CD4-positive, alpha-beta T cell treated with Interferon gamma for 1 hour (primary cell): ENCODE data around the gene CITED1.
A peak's percentile ranks its signal among the peaks of the same experiment; 100 is the strongest.

Experiments
- DNase-seq: peaks from one replicate; pipeline ENCODE4 v3.0.0-alpha.2; 2020

Gene CITED1

DNA sequence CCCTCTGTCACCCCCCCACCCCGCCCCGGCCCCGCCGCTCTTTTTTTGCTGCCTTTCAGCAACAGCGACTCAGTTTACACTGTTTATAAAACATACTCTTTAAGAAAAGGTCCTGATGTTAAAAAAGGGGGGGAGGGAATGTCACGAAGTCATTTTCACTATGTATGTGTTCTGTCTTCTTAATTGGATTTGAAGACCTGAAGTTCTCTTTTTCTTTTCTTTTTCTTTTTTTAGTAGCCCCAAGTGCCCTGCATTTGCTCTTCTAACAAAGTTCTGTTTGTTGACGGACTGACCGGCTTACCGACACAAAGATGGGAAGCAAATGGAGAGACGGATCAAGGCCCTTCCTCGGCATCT, 2.5 kb upstream of the CITED1 start:
- DNase-seq, result no peak

DNA sequence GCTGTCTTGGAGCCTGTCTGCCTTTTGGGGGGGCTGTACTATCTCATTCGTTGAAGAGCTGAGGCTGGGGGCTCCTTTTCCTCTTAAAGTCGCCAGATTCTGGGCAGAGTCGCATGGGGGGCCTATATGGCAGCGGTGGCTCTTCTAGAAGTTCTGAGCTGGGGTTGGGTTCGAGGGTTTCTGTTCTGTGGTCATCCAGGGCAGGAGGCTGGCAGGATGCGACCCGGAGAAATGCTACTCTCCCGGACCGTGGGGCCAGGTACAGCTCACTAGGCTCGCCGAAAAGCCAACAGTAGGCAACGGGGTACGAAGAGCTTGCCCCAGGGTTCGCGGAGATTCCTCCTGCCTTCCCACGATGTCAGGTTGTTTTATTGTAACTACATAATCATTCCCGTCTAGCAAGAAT, 1.9 kb upstream of the CITED1 start:
- DNase-seq, result no peak

GRCh38 chrX:72306851-72307645, 1.3 kb upstream of the CITED1 start:
- peak; percentile 41 for DNase-seq

DNA sequence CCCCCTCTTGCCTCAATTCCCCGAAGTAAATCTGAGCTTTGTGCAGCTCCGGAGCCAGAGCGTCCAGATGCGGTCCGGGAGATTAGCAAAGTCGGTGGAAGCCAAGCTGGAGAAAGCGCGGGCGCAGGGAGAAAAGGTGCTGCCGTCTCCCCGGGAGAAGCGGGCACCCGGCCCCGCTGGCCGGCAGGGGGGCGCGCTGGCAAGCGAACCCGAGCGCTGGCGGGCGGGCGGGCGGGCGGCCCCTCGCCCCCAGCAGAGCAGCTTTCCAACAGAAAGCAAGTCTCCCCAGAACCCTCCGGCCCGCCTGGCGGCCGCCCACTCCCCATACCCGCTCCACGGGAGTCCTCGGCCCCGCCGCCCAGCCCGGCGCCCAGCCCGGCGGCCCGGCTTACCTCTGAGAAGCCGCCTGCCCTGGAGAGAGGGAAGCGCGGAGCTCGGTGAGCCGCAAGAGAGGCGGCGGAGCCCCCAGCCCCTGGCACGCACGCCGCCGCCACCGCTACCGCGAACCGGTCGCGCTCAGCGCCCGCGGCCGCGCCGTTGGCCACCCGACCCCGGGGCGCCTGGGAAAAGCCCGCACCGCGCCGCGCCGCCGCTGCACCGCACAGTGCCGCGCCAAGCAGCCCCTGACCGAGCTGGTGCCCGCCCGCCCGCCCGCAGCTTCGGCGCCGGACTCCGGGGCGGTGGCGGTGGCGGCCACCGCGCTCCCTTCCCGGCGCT, 529 bp upstream of the CITED1 start:
- DNase-seq, result no peak

DNA sequence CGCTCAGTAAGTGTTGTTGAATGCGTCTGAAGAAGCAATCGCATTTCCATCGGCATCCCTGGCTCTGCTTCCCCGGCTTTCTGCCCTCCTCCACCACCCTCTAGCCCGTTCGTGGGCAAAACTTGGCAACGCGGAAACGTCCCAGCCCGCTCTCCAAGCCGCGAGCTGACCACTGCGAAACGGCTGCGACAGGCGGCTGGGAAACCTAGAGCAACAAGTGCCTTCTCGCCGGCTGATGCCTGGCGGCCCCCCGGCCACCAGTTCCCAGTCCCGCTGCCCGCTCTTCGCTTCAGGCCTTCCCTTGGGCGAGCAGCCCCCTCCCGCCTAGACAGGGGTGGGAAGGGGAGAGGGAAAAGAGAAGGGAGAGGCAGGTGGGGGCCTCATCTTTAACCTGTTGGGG, 837 bp downstream of the CITED1 start:
- no peak for DNase-seq

DNA sequence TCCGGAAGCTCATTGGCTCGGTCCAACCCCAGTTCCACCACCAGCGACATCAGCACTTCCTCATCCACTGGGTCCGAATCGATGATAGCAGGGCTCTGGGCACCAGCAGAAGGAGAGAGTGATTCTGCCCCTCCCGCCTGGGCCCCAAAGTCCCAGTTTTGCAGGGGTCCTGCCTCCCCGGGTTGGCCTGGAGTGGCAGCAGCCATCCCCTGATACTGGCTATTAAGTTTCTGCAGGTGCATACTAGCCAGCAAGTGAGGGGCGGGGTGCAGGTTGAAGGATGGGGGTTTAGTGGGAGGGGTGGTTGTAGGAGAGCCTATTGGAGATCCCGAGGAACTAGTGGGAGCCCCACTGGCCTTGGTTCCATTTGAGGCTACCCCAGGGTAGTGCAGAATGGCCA, 3.9 kb downstream of the CITED1 start:
- DNase-seq, result no peak

GRCh38 chrX:72299891-72300630, 5.7 kb downstream of the CITED1 start:
- DNase-seq, result no peak

- no peak for DNase-seq
Measured at GRCh38 chrX:72297953-72298730, 7.6 kb downstream of the CITED1 start.

GRCh38 chrX:72296991-72297390, 8.7 kb downstream of the CITED1 start:
- no peak for DNase-seq

- no peak for DNase-seq
Measured at GRCh38 chrX:72295745-72296144, 10.0 kb downstream of the CITED1 start.

DNA sequence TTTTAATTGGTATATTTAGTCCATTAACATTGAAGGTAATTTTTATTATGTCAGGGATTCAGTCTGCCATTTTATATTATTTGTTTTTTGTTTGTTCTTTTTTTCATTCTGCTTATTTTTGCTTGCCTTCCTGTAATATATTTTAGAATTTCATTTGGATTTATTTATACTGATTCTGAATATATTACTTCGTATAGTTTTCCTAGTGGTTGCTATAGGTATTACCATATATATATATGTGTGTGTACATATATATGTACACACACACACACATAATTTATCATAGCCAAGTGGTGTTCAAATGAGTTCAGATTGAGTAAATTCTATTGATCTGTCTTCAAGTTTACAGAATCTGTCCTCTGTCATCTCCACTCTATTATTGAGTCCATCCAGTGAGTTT, 11.2 kb downstream of the CITED1 start:
- DNase-seq, result no peak

DNA sequence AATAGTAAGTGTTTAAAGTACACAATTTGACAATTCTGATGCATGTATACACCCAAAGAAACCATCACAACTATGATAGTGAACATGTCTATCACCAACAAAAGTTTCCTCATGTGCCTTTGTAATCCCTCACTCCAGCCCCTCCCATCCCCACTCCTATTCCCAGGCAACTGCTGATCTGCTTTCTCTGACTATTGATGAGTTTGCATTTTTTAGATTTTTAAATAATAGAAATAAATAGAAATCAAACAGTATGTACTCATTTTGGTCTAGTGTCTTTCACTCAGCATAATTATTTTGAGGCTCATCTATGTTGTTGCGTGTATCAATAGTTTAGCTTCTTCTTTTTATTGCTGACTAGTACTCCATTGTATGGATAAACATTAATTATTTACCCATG, 23.4 kb downstream of the CITED1 start:
- no peak for DNase-seq

- no peak for DNase-seq
Measured at GRCh38 chrX:72280321-72280845, 25.3 kb downstream of the CITED1 start.

DNA sequence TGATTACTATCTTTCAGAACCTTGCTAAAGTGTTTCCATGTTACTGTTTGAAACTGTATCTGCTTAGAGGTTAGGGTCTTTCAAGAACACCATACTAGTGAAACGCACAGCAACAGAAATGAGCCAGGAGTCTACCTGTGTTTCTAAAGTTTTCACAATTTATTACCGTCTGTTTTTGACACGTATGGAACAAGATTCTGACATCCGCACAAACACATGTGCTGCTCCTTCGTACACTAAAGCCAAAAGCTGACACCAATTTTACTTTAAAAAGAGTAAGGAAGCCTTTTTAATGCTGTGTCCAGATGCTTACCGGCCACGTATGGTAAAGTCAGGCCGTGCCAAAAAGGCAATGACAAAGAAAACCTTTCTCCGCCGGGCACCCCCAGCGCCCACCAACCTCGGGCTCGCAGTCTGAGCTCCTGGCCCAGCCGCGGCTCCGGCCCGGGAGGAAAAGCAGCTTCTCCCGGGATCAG, 29.2 kb downstream of the CITED1 start:
- no peak for DNase-seq

DNA sequence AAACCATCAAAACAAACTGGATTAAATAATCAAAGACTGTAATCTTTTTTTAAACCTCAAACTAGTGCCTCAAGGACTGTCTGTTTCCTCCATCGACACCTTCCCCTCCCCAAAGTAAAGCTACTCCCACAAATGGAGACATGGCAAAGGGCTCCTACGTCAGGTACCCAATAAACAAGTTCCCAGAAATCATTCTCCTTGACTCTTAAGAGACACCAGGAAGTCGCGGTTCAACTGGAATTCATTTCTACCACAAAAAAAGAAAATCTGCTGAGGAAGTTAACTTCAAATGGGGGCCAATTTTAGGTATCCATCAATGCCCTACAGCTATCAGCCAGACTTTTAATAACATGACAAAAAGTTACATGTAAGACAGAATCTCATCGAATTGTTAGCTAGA, 31.2 kb downstream of the CITED1 start:
- DNase-seq, result no peak

GRCh38 chrX:72273718-72274117, 32.0 kb downstream of the CITED1 start:
- no peak for DNase-seq

DNA sequence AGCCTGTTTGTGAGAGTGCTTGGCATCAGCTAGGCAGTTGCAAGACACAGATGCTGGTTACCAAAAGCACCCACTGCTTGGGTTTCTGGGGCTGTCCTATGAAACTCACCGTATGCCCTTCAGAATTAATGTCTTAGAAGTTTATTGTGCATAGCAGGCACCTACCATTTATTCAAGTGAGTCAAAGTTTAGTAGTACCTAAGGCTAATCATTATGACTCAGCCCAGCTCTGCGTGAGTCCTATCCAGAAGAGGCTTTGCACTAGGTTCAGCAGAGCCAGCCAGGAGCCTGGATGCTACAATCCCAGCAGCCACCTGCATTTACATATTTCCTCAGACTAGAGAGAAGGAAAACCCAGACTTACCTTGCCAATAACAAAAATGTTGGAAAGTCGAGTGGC, 32.8 kb downstream of the CITED1 start:
- DNase-seq, result no peak

DNA sequence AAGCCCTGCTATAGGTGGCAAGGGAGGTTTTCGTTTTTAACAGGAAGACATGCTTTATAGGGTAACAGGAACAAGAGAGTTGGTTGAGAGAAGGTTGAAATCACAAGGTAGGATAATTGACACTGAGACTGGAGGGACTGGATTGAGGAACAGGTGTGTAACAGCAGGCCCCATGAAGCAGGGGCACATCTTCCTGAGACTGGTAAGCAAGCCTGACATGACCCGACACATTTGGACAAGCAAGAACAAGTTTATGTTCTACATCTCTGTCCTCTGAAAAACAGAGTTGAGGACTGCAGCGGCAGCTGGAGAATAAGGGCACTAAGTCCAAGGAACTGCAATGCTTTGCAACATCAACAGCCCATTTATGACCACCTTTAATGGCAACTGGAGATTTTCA, 33.9 kb downstream of the CITED1 start:
- DNase-seq, result no peak

DNA sequence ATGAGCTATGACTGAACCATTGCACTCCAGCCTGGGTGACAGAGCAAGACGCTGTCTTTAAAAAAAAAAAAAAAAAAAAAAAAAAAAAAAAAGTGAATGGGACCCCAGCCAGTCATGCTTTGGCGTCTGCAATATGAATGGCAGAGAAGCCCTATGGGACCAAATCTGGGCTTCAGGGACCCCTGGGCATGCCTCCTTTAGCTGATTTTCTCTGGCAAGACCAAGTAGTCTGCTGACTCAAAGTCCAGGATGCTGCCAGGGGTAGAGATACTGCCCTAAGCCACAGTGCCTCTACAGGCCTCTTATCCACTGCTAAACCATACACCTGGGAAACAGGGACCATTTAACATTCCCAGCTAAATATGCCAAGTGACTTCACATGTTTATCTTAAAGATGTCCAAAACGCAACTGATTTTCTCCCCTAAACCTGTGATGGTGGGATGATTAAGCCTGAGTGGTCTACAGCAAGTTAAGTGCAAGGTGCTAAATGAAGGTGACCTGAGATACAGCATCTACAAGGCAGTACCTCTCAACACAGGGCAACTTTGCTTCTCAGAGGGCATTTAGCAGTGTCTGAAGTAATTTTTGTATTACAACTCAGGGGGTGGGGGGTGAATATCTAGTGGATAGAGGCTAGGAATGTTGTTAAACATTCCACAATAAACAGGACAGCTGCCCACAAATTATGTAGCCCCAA, 34.5 kb downstream of the CITED1 start:
- no peak for DNase-seq

DNA sequence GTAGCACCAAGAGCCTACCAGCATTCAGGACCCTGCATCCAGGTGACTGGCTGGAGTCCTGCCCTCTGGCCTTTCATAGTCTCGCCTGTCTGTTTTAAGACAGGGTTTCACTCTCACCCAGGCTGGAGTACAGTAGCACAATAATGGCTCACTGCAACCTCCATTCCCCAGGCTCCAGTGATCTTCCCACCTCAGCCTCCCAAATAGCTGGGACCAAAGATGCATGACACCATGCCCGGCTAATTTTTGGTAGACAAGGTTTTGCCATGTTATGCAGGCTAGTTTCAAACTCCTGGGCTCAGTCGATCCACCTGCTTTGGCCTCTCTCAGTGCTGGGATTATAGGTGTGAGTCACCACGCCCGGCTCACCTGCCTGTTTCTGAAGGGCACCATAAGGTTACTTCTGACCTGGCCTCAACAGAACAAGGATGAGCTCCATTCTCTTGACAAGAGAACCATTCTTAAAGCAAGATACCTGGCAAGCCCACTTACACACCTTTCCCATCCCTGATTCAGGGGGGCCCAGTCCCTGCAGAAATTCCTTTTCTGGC, 35.3 kb downstream of the CITED1 start:
- no peak for DNase-seq

DNA sequence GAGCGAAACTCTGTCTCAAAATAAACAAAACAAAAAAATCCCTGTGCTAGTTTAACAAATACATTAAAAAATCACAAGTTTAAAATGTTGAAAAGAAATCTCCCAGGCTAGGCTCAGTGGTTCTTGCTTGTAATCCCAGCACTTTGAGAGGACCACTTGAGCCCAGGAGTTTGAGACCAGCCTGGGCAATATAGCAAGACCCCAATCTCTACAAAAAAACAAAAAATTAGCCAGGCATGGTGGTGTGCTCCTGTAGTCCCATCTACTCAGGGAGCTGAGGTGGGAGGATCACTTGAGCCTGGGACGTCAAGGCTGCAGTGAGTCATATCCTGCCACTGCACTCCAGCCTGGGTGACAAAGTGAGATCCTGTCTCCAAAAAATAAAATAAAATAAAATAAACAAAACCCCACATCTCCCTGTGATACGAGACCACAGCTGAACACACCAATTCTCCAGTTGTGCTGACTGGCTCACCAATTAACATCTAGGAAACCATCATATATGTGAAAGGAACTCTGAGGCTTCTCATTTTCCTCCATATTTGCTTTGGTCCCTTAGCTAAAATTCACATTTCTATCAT, 36.0 kb downstream of the CITED1 start:
- no peak for DNase-seq
